Esophagus mucosa (tissue), 1 donor: ENCODE measurements around the gene STX8. TPM values are rescaled to one million over a fixed set of nuclear protein-coding genes. Genes with fewer than 3 reads are reported as not detected.

Experiments used
- ATAC-seq: fragments of 200-7000 bp; cut with Tn5 transposase; one replicate; pipeline ENCODE4 v1.9.1; 2020
- total RNA-seq: library from RNA; stranded (reverse); gene quantifications from one replicate; pipeline ENCODE4 v1.2.4, GENCODE V29; 2023
- donor health status: DM: yes; HTN: yes; CAD: no.

STX8 gene
- total RNA-seq, 1 donor from 2014 or later, result 45.9 TPM

DNA sequence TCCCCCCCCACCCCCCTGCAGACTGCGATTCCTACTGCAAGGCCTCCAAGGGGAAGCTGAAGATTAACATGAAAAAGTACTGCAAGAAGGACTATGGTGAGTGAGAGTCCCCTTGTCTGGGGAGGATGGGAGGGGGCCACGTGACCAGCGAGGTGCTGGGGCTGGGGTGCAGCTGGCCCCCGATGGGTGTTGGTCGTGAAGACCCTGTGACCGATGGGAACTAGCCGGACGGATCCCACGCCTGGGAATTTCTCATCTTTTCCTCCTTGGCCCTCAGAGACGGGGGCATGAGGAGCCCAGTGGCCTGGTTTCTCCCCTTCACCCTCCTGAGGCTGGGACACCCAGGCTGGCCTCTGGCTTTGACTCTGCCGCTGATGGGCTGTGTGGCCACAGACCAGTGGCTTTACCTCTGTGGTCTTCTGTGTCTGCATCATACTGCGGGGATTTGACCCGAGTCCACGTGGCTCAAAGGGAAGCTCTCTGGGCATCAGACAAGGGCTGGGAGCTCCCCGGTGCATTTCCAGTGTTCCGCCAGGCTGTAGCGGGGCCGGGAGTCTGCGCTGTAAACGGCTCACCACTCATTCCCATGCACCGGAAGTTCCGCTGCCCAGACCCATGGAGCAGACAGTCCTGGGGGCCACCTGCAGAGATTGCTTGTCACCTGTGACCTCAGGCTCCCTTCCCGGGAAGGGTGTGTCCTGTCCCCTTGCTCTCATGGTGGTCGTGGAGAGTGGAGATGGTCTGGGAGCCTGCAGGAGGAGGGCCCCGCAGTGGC lies 354.3 kb downstream of the STX8 start:
- no peak for ATAC-seq

DNA sequence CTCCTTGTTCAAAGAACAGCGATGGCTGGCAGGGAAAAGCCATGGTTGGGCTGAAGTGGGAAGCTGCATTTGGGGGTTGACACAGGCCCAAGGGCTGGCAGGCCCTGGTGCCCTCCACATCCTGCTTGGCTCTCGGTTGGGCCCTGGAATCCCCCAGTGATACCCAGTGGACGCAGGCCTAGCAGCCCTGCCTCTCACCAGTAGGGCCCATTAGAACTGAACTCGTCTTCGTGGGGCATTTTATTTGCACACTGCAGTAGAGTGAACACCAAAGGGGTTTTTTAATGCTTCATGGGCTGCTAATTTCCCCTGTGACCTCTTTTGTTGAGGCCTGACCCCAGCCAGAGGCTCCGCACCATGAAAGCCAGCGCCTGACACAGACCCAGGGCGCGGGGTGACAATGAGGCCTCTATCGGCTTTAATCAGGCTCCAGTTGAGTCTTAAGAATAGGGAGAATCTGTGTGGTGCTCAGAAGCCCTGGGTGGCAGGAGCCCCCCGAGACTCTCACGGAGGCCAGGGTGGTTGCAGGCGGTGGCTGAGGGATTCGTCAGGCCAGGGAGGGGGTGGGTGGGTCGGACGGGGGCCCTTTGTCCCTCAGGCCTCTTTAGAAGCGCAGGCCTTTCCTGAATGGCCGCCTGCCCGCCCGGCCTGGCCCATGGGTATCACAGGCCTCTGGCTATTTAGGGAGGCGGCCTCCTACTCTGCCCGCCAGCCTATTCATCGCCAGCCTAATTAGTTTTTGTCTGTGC lies 355.0 kb downstream of the STX8 start:
- no peak for ATAC-seq

DNA sequence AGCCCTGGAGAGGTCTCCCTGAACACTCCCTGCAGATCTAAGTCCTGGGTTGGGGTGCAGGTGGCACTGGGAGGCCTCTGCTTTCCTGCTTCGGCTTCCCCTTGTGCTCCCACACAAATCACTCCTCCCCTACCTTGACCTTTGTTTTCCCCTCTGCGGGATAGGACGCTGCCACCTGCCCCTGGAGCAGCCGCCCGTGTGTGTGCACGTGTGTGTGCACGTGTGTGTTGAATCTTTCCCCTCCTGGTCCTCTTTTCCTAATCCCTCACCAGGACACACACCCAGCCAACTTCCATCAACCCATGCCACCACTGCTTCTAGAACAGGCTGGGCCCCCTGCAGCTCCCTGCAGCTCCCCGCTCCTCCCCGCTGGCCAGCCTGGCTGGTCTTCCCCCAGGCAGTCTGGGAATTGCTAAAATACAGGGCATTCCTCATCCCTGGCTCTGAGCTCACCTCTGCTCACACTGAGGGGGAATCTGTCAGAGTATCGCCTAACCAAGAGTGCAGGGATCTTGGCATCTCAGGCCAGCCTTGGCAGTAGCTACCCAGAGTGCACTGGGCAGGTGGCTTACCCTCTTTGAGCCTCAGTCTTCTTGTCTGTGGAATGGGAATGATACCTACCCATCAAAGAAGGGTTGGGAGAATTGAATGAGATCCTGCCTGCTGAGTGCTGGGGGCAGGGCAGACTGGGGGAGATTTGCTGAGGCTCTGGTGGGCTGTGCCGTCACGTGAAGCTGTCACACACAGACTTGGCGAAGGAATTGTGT lies 355.8 kb downstream of the STX8 start:
- ATAC-seq, result no peak

DNA sequence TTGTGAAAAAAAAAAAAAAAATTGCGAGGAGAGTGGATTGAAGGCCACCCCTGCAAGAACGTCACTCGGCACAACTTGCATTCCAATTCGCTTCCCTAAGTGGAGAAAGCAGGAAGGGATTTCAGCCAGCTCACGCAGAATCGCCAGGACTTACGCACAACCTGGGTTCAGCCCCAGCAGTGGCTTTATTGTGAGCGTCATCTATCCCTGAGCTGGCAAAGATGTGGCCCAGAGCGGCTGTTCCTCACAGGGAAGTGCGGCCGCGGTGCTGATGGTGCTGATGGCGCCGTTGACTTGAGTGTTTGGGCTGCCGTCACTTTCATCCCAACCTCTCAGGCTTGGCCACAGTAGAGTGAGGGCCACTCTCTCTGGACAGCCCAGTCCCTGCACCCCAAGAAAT lies 356.7 kb downstream of the STX8 start:
- no peak for ATAC-seq

DNA sequence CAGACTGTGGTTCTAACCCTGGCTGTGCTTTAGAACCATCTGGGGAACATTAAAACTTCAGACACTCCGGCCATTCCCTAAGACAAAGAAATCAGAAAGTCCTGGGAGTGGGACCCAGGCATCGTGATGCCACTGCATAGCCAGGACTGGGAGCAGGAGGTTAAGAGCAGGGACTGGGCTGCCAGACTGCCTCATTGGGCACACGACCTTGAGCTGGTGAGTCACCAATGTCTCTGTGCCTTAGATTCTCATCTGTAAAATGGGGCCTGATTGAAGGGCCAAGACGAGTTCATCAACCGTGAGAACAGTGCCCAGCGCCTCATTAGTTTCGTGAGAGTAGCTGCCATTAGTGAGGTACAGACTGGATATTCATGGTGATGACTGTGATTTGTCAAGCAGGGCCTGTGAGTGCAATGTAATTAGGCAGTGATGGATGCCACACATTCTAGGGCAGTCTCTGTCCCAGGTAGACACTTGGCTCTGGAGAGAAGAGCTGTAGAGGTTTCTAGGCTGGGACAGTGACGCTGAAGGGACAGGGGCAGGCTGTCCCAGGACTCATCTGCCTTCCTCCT lies 357.5 kb downstream of the STX8 start:
- peak; percentile 25 for ATAC-seq

DNA sequence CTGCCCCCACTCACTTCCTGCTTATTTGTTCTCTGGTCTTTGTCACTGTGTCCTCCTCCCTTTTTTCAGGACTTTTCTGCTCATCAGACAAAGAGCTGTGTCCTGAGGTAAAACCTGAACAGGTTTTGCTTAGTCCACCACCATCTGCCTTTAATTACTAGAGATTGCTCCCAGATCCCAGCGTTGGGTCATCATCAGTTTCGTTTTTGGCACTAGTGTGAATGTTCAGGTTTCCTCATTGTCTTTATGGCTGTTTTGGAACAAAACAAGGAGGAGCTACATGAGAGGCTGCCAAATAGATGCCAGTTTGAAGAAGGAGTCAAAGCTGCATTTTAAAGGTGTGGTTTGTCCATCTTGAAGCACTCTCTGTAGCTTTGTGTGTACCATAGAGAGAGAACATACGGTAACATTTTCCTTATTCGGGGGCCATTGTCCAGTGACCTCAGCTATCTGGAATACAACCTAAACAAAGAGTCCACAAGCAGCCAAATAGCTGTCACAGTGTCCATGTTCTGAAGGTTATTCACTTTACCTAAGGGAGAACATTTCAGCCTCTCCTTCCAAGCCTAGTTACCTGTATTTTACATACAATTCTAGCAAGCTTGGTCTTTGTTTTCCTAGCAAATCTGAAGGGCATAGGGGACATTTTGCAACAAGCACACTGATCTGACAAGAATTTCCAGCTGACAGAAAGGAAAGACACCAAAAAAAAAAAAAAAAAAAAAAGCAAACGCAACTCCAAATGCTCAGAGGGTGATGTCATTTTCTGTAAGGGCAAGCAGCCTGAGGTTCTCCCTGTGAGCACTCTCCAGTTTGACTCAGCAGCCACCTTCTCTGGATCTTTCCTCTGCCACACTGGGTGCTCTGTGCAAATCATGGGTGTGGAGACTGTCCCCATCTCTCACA lies 358.2 kb downstream of the STX8 start:
- peak; percentile 81 for ATAC-seq

DNA sequence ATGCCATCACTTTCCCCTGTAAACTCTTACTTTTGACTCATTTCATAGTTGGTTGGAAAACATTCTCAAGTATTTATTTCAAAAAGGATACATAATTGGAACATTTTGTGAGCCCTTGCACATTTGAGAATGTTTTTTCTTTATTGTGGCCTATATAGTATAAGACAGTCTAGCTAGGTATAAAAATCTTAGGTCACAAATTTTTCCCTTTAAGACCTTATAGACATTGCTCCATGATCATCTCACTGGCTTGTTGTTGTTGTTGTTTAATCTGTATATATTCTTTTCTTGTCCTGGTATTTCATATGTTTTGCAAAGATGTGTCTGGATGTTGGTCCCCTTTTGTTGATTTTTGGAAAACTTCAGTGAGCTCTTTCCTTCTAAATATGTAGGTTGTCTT lies 360.2 kb downstream of the STX8 start:
- ATAC-seq, result no peak

DNA sequence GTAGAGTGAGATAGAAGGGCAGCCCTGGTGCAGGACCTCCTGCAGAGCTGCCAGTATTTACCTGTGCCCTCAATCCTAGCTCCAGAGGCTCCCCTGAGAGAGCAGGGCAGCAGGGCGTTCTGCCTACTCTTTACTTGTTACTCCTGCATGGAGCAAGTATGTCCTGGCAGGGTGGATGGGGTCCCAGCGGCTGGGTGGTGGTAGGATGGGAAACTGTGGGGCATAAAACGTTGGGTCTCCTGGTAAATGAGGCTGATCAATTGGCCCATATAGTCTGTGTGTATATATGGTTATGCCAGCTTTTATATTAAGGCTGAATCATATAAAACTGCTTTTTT lies 362.3 kb downstream of the STX8 start:
- no peak for ATAC-seq

DNA sequence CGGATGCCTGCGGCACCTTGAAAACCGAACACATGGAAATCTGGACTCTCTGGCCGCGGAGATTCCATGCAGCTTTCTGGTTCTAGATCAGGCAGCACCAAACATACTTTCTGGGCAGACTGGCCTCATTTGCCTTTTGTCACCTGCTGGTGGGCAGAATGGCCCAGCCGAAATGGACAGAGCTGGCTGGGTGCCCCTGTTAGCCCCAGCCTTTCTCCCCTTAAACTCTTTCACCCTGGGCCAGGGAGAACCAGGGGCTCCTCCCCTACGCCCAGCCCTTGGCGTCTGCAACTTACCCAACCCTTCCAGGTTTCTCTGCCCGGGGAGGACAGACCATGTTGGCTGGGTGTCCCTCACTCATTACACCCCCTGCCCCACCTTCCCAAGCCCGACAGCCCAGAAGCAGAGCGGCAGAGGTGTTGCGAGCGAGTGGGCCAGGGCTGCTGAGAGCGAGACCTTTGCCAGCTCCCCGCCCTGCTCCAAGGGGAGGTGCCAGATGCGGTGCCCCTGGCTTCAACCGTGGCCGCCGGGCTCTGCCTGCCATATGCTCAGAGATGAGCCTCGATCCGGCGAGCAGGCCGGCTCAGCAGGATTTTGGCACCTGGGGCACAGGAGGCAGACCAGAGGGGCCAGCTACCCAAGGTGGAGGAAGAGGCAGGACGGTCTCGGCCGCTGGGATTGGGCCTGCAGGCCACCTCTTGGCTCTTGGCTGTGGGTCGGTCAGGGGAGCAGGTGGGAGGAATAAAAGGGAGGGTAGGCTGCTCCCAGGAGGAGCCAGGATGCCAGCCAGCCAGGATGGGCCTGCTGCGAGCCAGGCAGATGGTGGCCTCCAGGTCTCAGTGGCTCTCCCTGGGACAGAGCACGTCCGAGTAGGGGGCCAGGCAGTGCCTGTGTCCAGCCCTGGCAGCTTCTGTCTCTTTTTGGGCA lies 363.0 kb downstream of the STX8 start:
- no peak for ATAC-seq

DNA sequence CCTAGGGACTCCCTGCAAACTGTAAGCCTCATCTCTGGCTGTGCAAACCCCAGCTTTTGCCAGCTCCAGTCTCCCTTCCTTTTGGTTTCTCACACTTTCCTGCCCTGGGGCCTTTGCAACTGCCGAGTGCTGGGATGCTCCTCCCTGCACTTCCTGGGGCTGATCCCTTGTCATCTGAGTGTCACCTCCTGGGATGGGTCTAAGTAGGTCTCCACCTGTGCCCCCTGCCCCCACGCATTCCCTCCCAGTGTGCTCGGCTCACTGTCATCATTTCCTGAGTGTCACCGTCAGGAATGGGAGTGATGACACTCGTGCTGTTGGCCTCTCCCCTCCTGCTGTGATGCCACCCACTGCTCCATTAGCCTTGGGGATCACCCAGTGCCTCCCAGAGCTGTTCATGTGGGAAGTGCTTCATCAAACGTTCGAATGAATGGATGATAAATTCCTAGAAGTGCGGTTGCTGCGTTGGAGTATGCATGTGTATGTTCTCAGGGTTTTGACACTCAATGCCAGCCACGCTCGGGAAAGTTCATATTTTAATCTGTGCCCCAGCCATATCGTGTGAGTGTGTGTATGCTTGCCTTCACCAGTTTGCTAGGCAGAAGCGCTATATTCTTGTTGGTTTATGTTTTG lies 364.4 kb downstream of the STX8 start:
- ATAC-seq, result peak; percentile 40

DNA sequence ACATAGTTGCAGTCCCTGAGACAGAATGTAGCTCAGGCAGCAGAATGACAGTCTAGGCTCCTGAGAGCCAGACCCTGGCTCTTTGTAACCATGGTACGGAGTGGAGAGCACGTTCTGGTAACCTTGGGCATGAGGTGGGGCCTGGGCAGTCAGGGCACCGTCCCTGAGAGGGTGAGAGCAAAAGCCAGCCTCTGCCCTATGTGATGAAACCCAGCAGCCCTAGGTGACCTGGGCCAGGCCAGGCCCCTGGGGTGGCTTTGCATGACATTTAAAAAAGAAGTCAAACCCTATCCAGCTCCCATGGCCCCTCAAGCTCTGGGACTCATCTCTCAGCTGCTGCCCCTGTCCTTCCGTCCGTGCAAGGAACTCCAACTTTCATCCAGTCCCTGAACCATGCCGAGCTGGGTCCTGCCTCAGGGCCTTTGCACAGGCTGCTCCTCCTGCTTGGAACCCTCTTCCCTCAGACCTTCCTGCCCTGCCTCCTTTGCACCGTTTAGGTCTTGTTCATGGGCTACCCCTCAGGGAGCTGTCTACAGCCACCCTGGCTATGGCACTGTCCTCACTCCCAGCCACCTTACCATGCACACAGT lies 365.7 kb downstream of the STX8 start:
- ATAC-seq, result no peak

DNA sequence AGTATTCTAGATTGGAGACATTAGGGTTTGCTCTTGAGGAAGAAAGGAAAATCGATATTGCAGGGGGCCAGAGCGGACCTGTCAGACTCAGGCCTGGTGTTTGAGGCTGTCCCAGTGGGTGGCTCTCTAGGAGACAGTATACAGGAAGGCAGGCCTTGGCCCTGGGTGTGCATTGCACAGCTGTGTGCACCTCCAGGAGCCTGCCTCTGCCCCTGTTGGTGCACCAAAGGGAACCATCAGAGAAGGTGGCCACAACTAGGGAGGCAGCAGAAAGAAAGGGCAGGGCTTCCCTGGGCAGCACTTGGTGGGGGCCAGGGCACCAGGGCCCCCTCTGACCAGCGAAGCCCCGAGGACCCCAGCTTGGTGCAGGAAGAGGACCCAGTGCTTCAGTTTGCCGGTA lies 366.3 kb downstream of the STX8 start:
- no peak for ATAC-seq

DNA sequence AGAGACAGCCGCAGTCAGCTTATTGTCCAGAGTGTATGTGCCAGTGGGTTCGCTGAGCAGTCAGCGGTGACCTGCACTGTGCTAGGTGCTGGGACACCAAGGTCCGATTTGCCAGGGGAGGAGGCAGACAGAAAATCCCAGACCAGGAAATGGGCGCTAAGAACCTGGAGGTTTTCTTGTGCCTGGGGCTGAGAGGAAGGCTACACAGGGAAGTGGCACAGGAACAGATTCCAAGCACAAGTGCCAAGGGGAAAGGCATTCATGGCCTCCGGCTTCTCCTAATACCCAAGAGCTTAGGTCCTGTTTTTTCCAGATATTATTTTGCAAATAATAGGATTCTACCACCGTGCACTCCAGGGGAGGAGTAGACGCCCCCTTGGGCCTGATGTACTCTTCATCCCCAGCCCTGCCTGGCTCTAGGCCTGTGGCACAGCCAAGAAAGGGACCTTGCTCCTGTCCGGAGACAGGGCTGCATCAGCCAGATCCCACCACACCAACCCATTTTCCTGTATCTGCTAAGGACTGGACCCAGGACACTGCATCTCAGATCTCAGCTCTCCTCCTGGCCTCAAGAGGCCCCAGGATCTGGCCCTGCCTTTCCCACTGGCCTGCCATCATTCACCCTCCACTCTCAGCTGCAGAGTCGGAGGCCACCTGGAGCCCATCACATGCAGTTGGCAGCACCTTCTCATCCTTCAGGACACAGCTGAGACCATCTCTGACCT lies 367.1 kb downstream of the STX8 start:
- no peak for ATAC-seq

DNA sequence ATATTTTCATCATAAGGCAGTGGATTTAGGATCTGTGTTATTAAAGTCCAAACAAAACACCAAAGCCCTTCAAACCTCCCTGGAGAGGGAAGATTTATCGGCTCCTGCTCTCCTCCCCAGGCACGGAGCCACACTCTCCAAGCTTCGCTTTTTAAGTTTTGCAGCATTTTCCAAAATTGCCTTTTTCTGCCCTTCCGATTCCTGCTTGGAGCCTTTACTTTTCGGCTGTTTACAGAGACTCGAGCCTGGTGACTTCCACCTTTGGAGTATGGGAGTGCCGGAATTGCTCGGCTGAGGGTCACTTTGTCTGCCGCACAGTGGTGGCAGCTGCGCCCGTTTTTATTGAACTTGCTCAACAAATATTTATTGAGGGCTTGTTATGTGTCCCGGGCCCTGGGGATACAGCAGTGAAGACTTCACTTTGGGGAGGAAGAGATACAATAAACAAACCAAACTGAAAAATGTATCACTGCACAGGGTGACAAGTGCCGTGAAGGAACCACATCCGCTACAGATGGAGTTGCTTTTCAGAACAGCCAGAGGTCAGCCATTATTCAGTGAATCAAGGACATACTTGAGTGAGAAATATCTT lies 368.8 kb downstream of the STX8 start:
- no peak for ATAC-seq

DNA sequence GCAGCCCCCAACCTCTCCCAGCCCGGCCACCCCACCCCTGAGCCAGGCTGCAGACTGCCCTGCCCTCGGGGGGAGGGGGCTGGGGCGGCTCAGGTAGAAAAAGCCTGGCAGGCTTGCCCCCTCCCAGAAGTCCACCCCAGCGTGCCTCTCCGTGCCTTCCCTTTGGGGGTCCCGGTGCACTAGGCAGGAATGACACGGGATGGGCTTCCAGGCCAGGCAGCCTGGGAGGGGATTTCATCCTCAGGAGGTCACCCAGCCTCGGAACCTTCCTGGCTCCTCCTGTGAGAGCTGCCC lies 369.3 kb downstream of the STX8 start:
- no peak for ATAC-seq

DNA sequence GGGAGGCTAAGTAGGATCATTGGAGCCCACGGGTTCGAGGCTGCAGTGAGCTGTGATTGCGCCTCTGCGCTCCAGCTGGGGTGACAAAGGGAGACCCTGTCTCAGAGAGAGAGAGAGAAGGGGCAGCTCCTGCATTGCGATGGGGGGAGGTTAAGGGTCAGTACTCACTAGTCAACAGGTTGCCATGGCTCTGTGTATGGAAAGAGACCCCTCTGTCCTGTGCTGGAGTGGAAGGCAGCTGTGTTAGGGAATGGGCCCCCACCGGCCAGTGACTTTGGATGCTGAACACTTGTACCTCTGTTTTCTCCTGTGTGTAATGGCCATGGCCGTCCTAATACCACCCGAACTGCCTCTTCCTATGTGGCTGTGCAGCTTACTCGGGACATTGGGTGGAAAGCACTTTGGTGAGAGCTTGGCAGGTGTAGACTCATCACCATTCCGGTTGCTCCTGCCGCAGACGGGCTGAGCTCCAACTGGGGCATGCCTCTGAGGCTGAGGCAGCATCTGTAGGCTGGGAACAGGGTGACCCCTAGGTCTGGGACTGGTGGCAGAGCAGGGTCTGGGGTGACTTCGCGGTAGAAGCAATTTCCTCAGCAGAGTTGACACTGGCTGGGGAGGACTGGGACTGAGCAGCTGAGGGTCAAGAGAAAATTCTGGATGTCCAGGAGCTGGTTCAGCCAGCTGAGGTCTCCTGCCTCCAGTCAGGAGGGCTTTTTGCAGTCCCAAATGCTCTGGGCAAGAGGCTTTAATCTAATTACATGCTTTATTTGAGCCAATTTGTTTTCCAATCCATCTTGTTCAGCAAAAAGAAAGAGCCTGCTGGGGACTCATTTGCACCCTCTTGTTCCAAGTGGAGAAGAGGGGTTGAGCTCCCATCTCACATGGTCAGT lies 369.9 kb downstream of the STX8 start:
- ATAC-seq, result peak; percentile 58

DNA sequence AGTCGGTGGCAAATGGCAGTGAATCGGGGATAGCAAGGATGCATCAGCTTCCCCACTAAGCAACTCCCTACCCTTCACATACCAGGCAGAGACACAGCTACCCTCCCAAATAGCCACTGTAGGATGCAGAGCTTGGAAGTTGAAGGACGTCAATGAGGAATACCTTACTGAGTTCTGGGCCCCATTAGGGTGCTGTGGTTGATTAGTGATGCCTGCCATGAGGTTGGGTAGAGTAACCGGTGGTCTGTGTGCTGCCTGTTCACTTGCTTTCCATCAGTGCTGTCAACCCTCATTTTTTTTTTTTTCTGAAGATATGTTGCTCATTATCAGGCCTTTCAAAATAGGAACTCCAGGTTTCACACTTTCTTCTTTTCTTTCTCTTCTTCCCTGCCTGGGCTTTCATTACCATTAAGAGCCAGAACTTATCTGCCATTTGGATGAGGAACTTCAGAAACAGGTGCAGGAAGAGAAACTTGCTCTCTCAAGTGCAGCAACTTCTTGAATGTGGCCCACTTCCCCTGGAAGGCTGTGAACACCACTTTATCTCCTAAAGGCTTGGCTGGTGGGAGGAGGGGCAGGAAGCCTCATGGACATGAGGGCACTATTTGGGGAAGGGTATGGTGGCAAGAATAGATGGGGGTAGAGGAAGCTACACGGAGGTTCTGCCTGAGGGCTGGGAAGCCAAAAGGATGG lies 370.8 kb downstream of the STX8 start:
- ATAC-seq, result no peak
